ENCODE data around the gene CPD.
A peak's percentile ranks its signal among the peaks of the same experiment; 100 is the strongest.

CPD gene

DNA sequence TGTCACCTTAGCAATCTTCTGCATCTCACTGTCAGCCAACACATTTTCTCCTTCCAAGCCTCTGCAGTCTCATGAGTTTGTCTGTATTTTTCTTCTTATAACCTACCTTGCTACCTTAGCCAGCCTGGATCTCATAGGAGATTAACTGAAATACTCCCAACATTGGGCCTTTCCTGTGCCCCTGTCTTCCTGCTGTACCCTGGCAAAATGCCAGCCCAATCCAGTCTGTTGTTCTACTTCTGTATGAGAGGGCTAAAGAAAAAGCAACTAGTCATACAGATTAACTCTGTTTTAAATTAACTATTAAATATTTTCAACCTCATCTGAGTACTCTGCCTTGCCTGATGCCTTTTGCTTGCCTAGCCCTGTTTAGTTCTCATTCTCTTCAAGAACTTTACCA lies 116.9 kb downstream of the CPD start:
- no peak for DNase-seq (ENCODE audit: low read depth)
- H3K4me3 ChIP-seq (ENCODE audit: control insufficient read depth, low read depth, low read length): no peak overlapping the region
- TF ChIP-seq, protein P1, sequence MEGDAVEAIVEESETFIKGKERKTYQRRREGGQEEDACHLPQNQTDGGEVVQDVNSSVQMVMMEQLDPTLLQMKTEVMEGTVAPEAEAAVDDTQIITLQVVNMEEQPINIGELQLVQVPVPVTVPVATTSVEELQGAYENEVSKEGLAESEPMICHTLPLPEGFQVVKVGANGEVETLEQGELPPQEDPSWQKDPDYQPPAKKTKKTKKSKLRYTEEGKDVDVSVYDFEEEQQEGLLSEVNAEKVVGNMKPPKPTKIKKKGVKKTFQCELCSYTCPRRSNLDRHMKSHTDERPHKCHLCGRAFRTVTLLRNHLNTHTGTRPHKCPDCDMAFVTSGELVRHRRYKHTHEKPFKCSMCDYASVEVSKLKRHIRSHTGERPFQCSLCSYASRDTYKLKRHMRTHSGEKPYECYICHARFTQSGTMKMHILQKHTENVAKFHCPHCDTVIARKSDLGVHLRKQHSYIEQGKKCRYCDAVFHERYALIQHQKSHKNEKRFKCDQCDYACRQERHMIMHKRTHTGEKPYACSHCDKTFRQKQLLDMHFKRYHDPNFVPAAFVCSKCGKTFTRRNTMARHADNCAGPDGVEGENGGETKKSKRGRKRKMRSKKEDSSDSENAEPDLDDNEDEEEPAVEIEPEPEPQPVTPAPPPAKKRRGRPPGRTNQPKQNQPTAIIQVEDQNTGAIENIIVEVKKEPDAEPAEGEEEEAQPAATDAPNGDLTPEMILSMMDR (conservative IDR thresholded peaks at IDR 0.05; ENCODE audit: control insufficient read depth, insufficient read depth, low read depth, low read length): no peak

DNA sequence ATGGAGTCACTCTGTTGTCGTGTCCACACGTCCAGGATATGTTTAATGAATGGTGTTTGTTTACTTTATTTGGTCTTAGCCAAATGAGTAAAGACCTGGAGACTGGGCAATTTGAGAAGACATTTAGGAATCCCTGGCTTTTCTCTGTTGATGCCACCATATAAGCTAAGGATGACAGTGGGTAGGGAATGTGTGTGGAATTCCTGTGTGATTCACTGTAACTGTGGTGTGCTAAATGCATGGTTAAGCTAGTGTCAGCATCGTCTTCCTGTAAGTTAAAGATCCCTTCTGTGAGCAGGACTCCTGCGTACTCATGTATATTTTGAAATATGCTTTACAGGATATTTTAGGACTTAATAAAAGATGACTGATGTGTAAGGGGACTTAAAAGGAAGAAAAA lies 124.8 kb downstream of the CPD start:
- H3K4me3 ChIP-seq (ENCODE audit: control insufficient read depth, low read depth, low read length): no peak overlapping the region
- TF ChIP-seq, protein P1 (conservative IDR thresholded peaks at IDR 0.05; ENCODE audit: control insufficient read depth, insufficient read depth, low read depth, low read length): no peak
- no peak for DNase-seq (ENCODE audit: low read depth)

DNA sequence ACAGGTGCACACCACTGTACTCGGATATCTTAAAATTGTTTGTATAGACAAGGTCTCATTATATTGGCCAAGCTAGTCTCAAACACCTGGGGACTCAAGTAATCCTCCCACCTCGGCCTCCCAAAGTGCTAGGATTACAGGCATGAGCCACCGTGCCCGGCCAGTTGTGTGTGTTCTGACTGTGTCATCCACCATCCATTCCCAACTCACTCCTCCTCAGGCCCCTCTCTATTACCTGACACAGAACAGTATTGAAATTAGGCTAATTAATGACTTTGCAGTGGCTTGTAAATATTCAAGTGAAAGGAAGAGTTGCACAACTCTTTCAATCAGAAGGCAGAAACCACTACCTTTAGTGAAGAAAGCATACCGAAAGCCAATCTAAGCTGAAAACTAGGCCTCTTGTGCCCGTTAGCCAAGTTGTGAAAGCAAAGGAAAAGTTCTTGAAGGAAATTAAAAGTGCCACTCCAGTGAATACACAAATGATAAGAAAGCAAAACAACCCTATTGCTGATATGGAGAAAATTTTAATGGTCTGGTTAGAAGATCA lies 127.2 kb downstream of the CPD start:
- DNase-seq (ENCODE audit: low read depth): no peak
- TF ChIP-seq, protein P1 (conservative IDR thresholded peaks at IDR 0.05; ENCODE audit: control insufficient read depth, insufficient read depth, low read depth, low read length): no peak
- no peak overlapping the region for H3K4me3 ChIP-seq (ENCODE audit: control insufficient read depth, low read depth, low read length)

DNA sequence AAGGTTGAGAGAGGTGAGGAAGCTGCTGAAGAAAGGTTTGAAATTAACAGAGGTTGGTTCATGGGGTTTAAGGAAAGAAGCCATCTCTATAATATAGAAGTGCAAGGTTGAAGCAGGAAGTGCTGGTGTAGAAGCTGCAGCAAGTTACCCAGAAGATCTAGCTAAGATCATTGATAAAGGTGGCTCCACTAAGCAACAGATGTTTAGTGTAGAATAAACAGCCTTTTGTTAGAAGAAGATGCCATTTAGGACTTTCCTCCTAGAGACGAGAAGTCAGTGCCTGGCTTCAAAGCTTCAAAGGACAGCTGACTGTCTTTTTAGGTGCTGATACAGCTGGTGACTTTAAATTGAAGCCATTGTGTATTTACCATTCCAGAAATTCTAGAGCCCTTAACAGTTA lies 127.8 kb downstream of the CPD start:
- no peak overlapping the region for H3K4me3 ChIP-seq (ENCODE audit: control insufficient read depth, low read depth, low read length)
- DNase-seq (ENCODE audit: low read depth): no peak
- TF ChIP-seq, protein P1 (conservative IDR thresholded peaks at IDR 0.05; ENCODE audit: control insufficient read depth, insufficient read depth, low read depth, low read length): no peak

DNA sequence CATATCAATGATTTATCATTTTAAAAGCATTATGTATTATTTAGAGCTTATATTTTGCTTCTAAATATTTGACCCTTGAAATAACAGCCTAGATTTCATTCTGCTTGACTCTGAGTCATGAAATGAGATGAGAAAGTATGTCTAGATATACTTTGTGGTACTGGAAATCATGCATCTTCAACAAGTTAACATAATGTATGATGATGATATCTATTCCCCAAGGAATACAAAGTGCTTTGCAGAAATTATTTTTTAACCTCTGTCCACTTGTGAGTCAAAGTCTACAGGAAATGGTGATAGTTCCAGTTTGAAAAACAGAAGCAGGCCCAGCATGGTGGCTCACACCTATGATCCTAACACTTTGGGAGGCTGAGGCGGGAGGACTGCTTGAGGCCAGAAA lies 134.6 kb downstream of the CPD start:
- H3K4me3 ChIP-seq (ENCODE audit: control insufficient read depth, low read depth, low read length): no peak overlapping the region
- DNase-seq (ENCODE audit: low read depth): peak; percentile 80
- TF ChIP-seq, protein P1 (conservative IDR thresholded peaks at IDR 0.05; ENCODE audit: control insufficient read depth, insufficient read depth, low read depth, low read length): no peak

DNA sequence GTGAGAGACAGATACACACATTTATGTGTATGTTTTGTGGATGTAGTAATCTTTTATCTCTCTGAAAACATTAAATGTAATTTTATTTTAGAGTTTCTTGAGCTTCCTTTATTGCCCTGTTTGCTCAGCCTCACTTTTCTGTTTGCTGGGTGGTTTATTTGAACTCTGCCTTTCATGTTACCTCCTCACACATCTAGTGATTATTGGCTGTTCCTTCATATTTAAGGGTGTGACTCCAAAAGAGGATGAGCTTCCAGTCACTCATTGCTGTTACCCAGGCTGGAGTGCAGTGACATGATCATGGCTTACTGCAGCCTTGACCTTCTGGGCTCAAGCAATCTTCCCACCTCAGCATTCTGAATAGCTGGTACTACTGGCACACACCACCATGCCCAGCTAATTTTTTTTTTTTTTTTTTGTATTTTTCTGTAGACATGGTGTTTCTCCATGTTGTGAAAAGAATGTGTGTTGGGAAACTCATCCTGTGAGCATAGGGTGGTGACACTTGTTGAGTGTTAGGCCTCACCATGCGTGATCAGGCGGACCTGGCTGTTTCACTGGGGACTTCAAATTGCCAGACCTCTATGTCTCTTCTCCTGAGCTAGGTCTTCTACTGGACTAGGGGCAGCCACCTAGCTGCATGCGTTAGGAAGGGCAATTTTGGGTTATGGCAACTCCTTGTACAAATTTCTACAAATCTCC lies 136.3 kb downstream of the CPD start:
- no peak for DNase-seq (ENCODE audit: low read depth)
- TF ChIP-seq, protein P1 (conservative IDR thresholded peaks at IDR 0.05; ENCODE audit: control insufficient read depth, insufficient read depth, low read depth, low read length): no peak
- H3K4me3 ChIP-seq (ENCODE audit: control insufficient read depth, low read depth, low read length): no peak overlapping the region

All from fibroblast of mammary gland (primary cell).